HG03108 (cell line): ENCODE data around the gene CAPN2.
"Not testable (repeated sequence)": the region's sequence is repeated elsewhere in the genome, so short reads cannot be mapped to it uniquely, and the experiment has no call there.

Source experiments
- ATAC-seq: cut with Tn5 transposase; IDR thresholded peaks from one replicate; pipeline ENCODE4 v1.9.1; 2021; ENCODE audit warnings: moderate library complexity; ENCODE audit not compliant: unreplicated experiment

Gene CAPN2

GRCh38 chr1:223716302-223716862 is 4.0 kb downstream of the CAPN2 start:
- peak; percentile 39 for ATAC-seq

GRCh38 chr1:223717123-223717522 is 4.8 kb downstream of the CAPN2 start:
- ATAC-seq, result no peak

DNA sequence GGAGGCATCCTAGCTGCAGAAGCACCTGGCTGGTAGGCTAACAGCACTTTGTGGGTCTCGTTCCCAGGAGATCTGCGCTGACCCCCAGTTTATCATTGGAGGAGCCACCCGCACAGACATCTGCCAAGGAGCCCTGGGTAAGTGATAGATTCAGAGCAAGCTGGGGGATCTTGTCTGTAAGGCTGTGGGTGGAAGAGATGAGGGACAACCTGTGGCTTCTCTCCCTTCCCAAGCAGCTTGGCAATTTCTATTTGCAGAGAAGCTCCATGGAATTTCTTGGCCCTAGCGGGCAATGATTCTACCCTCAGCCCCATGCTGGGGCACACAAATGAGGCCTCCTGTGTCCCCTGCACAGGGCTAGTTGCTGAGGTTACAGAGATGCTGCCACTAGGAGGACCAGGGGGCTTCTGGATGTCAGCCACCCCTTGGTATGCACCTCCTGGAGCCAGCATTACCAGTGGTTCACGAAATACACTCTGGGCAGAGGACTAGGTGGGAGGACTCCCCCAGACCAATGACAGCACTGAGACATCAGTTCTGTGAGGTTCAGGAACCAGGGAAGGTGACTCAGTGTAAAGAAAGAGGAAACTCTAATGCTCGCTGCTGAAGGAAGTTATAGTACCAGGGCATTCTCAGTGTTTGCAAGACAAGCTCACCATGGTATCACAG is 5.5 kb downstream of the CAPN2 start:
- no peak for ATAC-seq

- ATAC-seq, result no peak
These were observed 6.5 kb downstream of the CAPN2 start for GRCh38 chr1:223718850-223719249.

DNA sequence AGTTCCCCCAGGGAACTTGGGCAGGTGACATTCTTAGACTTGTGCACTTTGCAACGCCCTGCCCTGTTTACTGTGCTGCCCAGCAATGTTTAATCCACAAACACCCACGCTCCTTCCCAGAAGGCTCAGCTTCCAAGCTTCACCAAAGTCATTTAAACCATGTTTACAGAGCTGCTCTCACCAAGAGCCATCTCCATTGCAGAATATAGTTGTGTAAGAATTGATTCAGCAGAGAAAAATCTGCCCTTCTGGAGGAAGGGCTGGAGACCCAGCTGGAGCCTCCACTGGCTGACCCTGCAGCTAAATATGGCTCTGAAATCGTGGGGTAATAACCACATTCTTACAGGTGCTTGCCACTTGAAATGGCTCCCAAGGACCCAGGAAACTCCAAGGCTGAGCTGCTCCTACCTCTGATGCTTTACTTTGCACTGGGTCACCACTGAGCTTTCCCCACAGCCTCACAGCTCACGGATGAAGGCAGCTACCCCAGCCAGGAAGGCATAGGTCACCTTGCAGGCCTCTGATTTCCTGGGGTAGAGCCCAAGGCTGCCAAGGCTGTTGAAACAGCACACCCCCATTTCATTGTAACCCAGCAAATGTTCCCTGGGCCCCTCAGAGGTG is 8.7 kb downstream of the CAPN2 start:
- ATAC-seq, result no peak

DNA sequence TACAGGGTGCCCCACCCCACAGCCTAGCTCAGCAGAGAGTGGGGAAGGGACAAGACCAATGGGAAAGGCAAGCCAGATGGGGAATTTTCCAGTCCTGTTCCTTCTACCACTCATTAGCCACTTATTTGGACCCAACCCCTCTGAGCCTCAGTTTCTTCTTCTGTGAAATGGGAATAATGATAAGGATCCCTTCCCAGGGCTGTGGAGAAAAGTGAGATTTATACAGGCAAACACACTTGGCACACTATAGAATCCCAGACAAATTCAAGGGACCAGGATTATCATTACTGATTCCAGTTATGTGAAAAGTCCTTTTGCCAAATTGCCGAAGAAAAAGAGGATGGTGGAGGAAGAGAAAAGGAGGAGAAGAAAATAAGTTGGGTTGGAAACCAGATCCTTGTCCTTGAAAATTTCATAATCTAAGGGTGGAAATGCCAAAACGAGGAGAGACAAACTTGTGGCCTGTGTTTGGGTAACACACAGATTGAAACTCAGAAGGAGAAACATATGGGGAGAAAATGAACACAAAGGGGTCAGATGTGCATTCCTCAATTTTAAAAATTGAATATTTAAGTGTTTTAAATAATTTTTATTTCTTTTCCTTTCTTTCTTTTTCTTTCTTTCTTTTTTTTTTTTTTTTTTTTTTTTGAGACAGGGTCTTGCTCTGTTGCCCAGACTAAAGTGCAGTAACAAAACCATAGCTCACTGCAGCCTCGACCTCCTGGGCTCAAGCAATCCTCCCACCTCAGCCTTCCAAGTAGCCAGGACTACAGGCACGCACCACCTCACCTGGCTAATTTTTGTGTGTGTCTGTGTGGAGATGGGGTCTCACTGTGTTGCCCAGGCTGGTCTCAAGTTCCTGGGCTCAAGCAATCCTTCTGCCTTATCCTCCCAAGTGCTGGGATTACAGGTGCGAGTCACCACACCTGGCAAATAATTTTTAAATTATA is 9.6 kb downstream of the CAPN2 start:
- no peak for ATAC-seq

DNA sequence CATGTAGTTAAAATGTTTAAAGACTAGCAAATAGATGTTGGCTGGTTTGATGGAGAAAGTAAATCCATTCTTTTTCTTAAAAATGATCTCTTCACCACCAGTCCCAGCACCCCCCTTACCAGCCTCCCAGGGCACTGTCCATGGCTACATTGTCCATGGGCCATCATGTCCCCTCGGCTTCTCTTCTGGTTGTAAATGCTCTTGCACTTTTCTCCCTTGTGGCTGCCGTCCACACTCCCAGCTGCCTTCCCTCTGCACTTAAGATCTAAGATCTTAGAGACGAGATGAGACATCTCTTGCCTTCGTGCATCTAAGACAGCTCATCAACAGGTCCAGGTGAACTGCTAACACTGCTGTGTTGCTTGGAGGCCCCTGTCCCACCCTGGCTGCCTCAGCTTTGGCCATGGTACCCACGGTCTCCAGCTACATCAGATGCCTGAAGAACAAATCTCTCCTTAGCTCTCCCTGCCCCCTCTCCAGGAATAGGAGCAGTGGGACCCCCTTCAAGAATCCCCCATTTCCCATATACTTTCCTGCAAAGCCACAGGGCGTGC is 11.1 kb downstream of the CAPN2 start:
- ATAC-seq, result no peak

GRCh38 chr1:223724376-223724775 is 12.0 kb downstream of the CAPN2 start:
- ATAC-seq, result no peak

DNA sequence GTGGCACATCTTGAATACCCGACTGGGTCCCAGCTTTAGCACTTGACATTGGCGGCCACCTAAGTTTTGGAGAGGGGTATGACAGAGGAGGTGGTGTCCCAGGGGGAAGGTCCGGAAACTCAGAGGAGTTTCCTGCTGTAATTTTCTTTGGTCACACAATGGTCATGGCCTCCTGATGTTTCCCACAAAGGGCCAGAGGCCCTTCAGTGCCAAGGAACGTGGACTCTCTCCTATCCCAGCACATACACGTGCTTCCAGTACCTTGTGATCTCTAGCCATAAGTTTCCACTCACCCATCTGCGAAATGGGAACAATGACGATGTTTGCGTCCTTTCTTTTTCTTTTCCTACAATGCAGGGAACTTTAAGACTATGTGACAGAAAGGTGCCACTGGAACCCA is 13.2 kb downstream of the CAPN2 start:
- ATAC-seq, result no peak

DNA sequence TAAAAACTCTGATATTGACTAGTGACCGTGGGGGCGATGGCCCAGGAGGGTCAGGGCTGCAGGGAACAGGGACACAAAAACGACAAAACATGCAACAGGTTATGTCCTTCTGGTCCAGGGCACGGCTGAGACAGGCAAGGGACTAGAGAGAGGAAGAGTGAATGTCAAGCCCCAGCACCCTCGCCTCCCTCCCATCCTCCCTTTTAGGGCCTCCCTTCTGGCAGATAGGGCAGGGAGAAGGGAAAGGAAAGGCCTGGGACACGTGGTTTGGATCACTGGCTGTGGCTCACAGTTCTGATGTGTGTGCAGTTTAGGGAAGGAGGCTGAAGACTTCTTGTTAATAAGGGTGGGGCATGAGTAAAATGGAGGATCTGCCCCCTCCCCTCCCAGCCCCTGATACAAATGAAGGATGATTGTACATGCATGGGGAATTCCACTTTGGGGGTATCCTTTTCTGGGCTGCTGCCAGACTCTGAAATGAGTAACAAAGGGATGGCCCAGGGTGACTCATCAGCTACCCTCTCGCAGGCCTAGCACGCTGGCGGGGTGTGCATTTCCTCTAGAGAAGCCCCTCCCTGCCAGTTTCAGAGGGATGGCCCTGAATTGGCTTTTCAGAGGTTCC is 14.2 kb downstream of the CAPN2 start:
- peak; percentile 87 for ATAC-seq

- ATAC-seq, result no peak
These were observed 15.2 kb downstream of the CAPN2 start for GRCh38 chr1:223727541-223727940.

DNA sequence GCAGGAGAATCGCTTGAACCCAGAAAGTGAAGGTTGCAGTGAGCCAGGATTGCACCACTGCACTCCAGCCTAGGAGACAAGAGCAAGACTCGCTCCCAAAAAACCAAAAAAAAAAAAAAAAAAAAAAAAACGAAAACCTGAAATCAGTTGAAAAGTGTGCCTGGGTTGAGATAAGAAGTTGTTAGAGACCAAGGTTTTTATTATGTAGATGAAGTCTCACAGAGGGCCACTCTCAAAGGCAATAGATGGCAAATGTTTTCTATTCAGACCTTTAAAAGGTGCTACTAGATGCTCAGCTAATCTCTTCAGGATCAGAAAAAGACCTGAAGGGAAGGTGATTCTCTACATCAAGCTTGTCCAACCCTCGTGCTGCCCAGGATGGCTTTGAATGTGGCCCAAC is 17.6 kb downstream of the CAPN2 start:
- ATAC-seq, result no peak

- ATAC-seq, result no peak
These were observed 18.3 kb downstream of the CAPN2 start for GRCh38 chr1:223730479-223731132.

DNA sequence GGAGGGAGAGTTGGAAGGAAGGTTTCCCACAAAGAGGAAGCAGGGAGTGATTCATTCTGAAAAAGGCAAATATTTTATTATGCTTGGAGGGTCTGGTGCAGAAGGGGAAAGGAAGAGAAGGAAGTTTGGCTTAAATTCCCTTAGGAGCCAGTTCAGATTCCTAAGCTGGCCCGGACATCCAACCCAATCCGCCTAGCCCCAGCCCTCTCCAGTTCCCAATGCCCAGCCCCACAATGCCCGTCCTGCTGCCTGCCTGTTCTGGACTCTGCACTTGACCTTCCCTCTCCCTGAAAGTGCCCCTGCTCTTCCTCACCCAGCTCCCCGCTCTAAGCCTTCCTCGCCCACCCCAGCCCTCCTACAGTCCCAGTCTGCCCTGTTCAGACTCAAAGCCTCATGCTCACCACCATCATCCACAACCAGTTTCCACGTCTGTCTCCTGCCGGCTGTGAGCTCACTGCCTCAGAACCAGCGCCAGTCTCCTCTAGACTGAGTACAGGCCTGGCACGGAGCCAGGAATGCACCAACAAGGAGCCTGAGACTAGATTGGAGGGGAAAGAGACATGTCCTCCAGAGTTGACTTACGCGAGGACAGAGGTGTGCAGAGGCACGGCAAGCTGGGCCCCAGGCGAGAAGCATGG is 18.9 kb downstream of the CAPN2 start:
- ATAC-seq, result no peak

- no peak for ATAC-seq
These were observed 20.9 kb downstream of the CAPN2 start for GRCh38 chr1:223732993-223733798.

- ATAC-seq, result no peak
These were observed 21.8 kb downstream of the CAPN2 start for GRCh38 chr1:223733898-223734852.

DNA sequence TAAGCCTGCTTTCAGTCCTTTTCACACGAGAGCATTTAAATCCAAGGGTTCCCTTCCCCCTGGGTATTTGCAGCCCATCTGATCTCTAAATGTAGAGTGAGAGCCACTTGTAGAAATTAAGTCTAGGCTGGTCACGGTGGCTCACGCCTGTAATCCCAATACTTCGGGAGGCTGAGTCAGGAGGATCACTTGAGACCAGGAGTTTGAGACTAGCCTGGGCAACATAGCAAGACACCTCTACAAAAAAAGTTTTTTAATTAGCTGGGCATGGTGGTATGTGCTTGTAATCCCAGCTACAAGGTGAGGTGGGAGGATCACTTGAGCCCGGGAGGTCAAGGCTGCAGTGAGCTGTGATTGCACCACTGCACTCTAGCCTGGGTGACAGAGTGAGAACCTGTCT is 24.3 kb downstream of the CAPN2 start:
- not testable (repeated sequence) for ATAC-seq

GRCh38 chr1:223737342-223737741 is 25.0 kb downstream of the CAPN2 start:
- ATAC-seq, result no peak
